Suprapubic skin (tissue), 4 donors: ENCODE results near the gene PDE9A.

ENCODE experiments used
- EP300 ChIP-seq: sonication (generic); formaldehyde crosslinking; IDR thresholded peaks from one replicate; pipeline ENCODE4 v1.6.1; 2017; ENCODE audit warnings: antibody characterized with exemption
- POLR2AphosphoS5 ChIP-seq, 3 donors: sonication (generic); formaldehyde crosslinking; IDR thresholded peaks; one replicate each; pipeline ENCODE4 v1.6.1; 2017; ENCODE audit warnings: antibody characterized with exemption in 3 of 3
- TF ChIP-seq, protein P1 (sequence below), 2 donors: fragments of 200-600 bp in 1 of 2; fragments of 450-650 bp in 1 of 2; sonication (generic) in 1 of 2; IDR thresholded peaks; one replicate each; pipeline ENCODE4 v1.5.1; 2016 to 2019; ENCODE audit warnings: antibody characterized with exemption in 2 of 2, mild to moderate bottlenecking in 1 of 2, moderate library complexity in 1 of 2

DNA sequence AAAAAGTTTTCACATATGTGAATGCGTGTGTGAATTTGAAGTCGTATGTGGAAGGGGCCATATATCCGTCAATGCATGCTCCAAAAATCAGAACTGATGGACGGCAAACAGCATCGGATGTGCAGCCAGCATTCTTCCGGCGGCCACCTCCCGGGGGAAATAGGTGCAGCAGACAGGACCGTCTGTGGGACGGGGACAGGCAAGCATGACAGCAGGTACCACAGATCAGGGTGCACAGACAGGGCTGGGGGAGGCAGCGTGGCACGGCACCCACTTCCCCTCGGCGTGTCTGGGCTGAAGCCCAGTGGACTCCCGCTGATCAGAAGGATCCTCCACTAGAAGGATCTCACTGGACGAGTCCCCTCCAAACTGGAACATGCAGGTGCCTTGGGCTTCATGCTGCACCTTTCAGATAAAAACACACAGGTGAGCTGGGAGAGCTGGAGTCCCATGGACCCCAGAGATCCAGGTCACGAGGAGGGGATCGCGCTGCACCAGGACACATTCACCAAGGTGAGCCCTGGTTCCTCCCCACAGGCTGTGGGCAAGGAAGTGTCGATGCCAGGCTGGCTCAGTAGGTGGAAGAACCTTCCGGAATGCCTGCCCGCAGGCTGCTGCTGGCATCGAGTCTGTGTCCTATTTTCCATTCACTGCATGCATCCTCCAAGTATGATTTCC, 25.3 kb downstream of the PDE9A start:
- TF ChIP-seq POLR2AphosphoS5 (IDR thresholded peaks at IDR 0.05) (no peak), EP300 (no peak)
- TF ChIP-seq, protein P1, sequence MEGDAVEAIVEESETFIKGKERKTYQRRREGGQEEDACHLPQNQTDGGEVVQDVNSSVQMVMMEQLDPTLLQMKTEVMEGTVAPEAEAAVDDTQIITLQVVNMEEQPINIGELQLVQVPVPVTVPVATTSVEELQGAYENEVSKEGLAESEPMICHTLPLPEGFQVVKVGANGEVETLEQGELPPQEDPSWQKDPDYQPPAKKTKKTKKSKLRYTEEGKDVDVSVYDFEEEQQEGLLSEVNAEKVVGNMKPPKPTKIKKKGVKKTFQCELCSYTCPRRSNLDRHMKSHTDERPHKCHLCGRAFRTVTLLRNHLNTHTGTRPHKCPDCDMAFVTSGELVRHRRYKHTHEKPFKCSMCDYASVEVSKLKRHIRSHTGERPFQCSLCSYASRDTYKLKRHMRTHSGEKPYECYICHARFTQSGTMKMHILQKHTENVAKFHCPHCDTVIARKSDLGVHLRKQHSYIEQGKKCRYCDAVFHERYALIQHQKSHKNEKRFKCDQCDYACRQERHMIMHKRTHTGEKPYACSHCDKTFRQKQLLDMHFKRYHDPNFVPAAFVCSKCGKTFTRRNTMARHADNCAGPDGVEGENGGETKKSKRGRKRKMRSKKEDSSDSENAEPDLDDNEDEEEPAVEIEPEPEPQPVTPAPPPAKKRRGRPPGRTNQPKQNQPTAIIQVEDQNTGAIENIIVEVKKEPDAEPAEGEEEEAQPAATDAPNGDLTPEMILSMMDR (IDR thresholded peaks at IDR 0.05): no peak
